Measurements from ENCODE around the gene NUDT14.

Gene NUDT14

GRCh38 chr14:105138021-105138541 lies 43.0 kb downstream of the NUDT14 start:
- no peaks in the 10 kb centered on the region for H3K4me1 ChIP-seq (ENCODE audit: low read length)
- no peak for TF ChIP-seq EZH2phosphoT487 (IDR thresholded peaks at IDR 0.05; ENCODE audit: low read depth)
- no peak for TF ChIP-seq CTCF (IDR thresholded peaks at IDR 0.05; ENCODE audit: low read depth, low read length)
- no peak overlapping the region for H3K4me3 ChIP-seq (ENCODE audit: low read length)
- no peak overlapping the region for H3K4me2 ChIP-seq (ENCODE audit: low read length)
- no peaks in the 10 kb centered on the region for H3K36me3 ChIP-seq (replicated peaks; ENCODE audit: low read depth, low read length)
- H3K27me3 ChIP-seq (ENCODE audit: low read depth, low read length), result peaks cover 4% of the 10 kb centered on the region; the same call in 1 of the 2 replicates
- peaks cover 9% of the 10 kb centered on the region; the same call in 1 of the 2 replicates for H3K9me3 ChIP-seq (ENCODE audit: insufficient read depth, low read length)
- no peak overlapping the region for H3K27ac ChIP-seq (ENCODE audit: low read length)
- no peak overlapping the region for H3K9ac ChIP-seq (ENCODE audit: low read length)
- H4K20me1 ChIP-seq (ENCODE audit: insufficient read depth, low read length), result no peaks in the 10 kb centered on the region
- H2AFZ ChIP-seq (ENCODE audit: low read depth, low read length), result no peak overlapping the region
- H3K79me2 ChIP-seq (ENCODE audit: low read length), result no peaks in the 10 kb centered on the region

- Histone ChIP-seq H3K9ac (ENCODE audit: low read length) (no peak overlapping the region), H3K4me1 (ENCODE audit: low read length) (no peaks in the 10 kb centered on the region), H3K27me3 (ENCODE audit: low read depth, low read length) (peaks cover 8% of the 10 kb centered on the region; the same call in 1 of the 2 replicates), H3K27ac (ENCODE audit: low read length) (no peak overlapping the region), H3K36me3 (replicated peaks; ENCODE audit: low read depth, low read length) (no peaks in the 10 kb centered on the region), H2AFZ (ENCODE audit: low read depth, low read length) (no peak overlapping the region), H3K9me3 (ENCODE audit: insufficient read depth, low read length) (peaks cover 9% of the 10 kb centered on the region; the same call in 1 of the 2 replicates), H3K79me2 (ENCODE audit: low read length) (no peaks in the 10 kb centered on the region), H3K4me2 (ENCODE audit: low read length) (no peak overlapping the region), H3K4me3 (ENCODE audit: low read length) (no peak overlapping the region), H4K20me1 (ENCODE audit: insufficient read depth, low read length) (no peaks in the 10 kb centered on the region)
- TF ChIP-seq CTCF (IDR thresholded peaks at IDR 0.05; ENCODE audit: low read depth, low read length) (no peak), EZH2phosphoT487 (IDR thresholded peaks at IDR 0.05; ENCODE audit: low read depth) (no peak)
Observed at GRCh38 chr14:105137481-105138020, 43.6 kb downstream of the NUDT14 start.

- no peak overlapping the region for H2AFZ ChIP-seq (ENCODE audit: low read depth, low read length)
Observed at GRCh38 chr14:105136401-105137322, 44.5 kb downstream of the NUDT14 start.

More at GRCh38 chr14:105136401-105137322, 44.5 kb downstream of the NUDT14 start:
- Histone ChIP-seq H3K9me3 (ENCODE audit: insufficient read depth, low read length) (peaks cover 9% of the 10 kb centered on the region; the same call in 1 of the 2 replicates), H4K20me1 (ENCODE audit: insufficient read depth, low read length) (no peaks in the 10 kb centered on the region), H3K9ac (ENCODE audit: low read length) (no peak overlapping the region), H3K27me3 (ENCODE audit: low read depth, low read length) (peaks cover 8% of the 10 kb centered on the region; the same call in 1 of the 2 replicates), H3K36me3 (replicated peaks; ENCODE audit: low read depth, low read length) (no peaks in the 10 kb centered on the region), H3K4me1 (ENCODE audit: low read length) (no peaks in the 10 kb centered on the region), H3K27ac (ENCODE audit: low read length) (no peak overlapping the region), H3K4me2 (ENCODE audit: low read length) (no peak overlapping the region), H3K4me3 (ENCODE audit: low read length) (no peak overlapping the region), H3K79me2 (ENCODE audit: low read length) (no peaks in the 10 kb centered on the region)
- TF ChIP-seq EZH2phosphoT487 (IDR thresholded peaks at IDR 0.05; ENCODE audit: low read depth) (no peak), CTCF (IDR thresholded peaks at IDR 0.05; ENCODE audit: low read depth, low read length) (no peak)

Data from OCI-LY3 (cell line).